Progenitor cell of endocrine pancreas (in vitro differentiated cells): ENCODE measurements around the gene GPR173. TPM values are rescaled to one million over a fixed set of nuclear protein-coding genes. Genes with fewer than 3 reads are reported as not detected.
A peak's percentile ranks its signal among the peaks of the same experiment; 100 is the strongest.

Experiments
- DNase-seq: peaks from one replicate; pipeline ENCODE4 v3.0.0; 2021; ENCODE audit warnings: low spot score; ENCODE audit not compliant: unreplicated experiment
- H3K27ac Mint-ChIP-seq: 2 replicates; pipeline ENCODE4 v1.8.0; 2021; ENCODE audit warnings: mild to moderate bottlenecking, moderate library complexity, mixed read lengths
- H3K27me3 Mint-ChIP-seq: 2 replicates; pipeline ENCODE4 v1.8.0; 2021; ENCODE audit warnings: mixed read lengths
- H3K36me3 Mint-ChIP-seq: 2 replicates; pipeline ENCODE4 v1.8.0; 2022; ENCODE audit warnings: mixed read lengths; ENCODE audit not compliant: insufficient read depth
- H3K4me1 Mint-ChIP-seq: 2 replicates; pipeline ENCODE4 v1.8.0; 2021; ENCODE audit warnings: low read depth, mixed read lengths
- H3K4me3 Mint-ChIP-seq: 2 replicates; pipeline ENCODE4 v1.8.0; 2021; ENCODE audit warnings: low read depth, mild to moderate bottlenecking, moderate library complexity, mixed read lengths
- H3K9me3 Mint-ChIP-seq: 2 replicates; pipeline ENCODE4 v1.8.0; 2021; ENCODE audit warnings: low read depth, mixed read lengths
- CTCF ChIP-seq: fragments of 200-600 bp; sonication (generic); IDR thresholded peaks from one replicate; pipeline ENCODE4 v1.5.0; 2021; ENCODE audit warnings: antibody characterized with exemption, mild to moderate bottlenecking; ENCODE audit not compliant: unreplicated experiment
- total RNA-seq: library from RNA; stranded (reverse); gene quantifications from 2 replicates; pipeline ENCODE4 v1.2.1, GENCODE V29; 2021

The GPR173 gene
- total RNA-seq, 1 donor from 2014 or later = 19.4 TPM

GRCh38 chrX:53073115-53073586 lies 24.6 kb downstream of the GPR173 start:
- Mint-ChIP-seq H3K36me3 (peaks cover 1% of the 10 kb centered on the region), H3K4me1 (peaks cover 12% of the 10 kb centered on the region), H3K27ac (peak overlapping the region; percentile 68), H3K4me3 (no peak overlapping the region), H3K27me3 (no peaks in the 10 kb centered on the region), H3K9me3 (peaks cover 19% of the 10 kb centered on the region)
- TF ChIP-seq CTCF = no peak
- no peak for DNase-seq

GRCh38 chrX:53075011-53075410 lies 26.4 kb downstream of the GPR173 start:
- Mint-ChIP-seq H3K9me3 (peaks cover 14% of the 10 kb centered on the region), H3K4me3 (no peak overlapping the region), H3K27ac (no peak overlapping the region), H3K27me3 (no peaks in the 10 kb centered on the region), H3K4me1 (peaks cover 12% of the 10 kb centered on the region), H3K36me3 (peaks cover 1% of the 10 kb centered on the region)
- no peak for DNase-seq
- no peak for TF ChIP-seq CTCF

- Mint-ChIP-seq H3K4me1 (peaks cover 15% of the 10 kb centered on the region), H3K9me3 (peaks cover 14% of the 10 kb centered on the region), H3K4me3 (no peak overlapping the region), H3K36me3 (peaks cover 1% of the 10 kb centered on the region), H3K27me3 (no peaks in the 10 kb centered on the region), H3K27ac (no peak overlapping the region)
- TF ChIP-seq CTCF = no peak
- DNase-seq = no peak
These were observed 28.1 kb downstream of the GPR173 start for GRCh38 chrX:53076671-53077070.

- no peak for TF ChIP-seq CTCF
- Mint-ChIP-seq H3K36me3 (peaks cover 1% of the 10 kb centered on the region), H3K27ac (no peak overlapping the region), H3K4me1 (peaks cover 7% of the 10 kb centered on the region), H3K27me3 (no peaks in the 10 kb centered on the region), H3K4me3 (no peak overlapping the region), H3K9me3 (peaks cover 7% of the 10 kb centered on the region)
- no peak for DNase-seq
These were observed 28.9 kb downstream of the GPR173 start for GRCh38 chrX:53077207-53078197.

- Mint-ChIP-seq H3K27ac (no peak overlapping the region), H3K4me3 (no peak overlapping the region), H3K4me1 (peaks cover 16% of the 10 kb centered on the region), H3K27me3 (no peaks in the 10 kb centered on the region), H3K9me3 (peaks cover 7% of the 10 kb centered on the region), H3K36me3 (peaks cover 1% of the 10 kb centered on the region)
- DNase-seq = no peak
- TF ChIP-seq CTCF = no peak
These were observed 30.4 kb downstream of the GPR173 start for GRCh38 chrX:53078943-53079342.
